IMR-90 (cell line): ENCODE data around the gene EHMT1. TPM values are rescaled to one million over a fixed set of nuclear protein-coding genes. Genes with fewer than 3 reads are reported as not detected.

ENCODE experiments used
- ATAC-seq: fragments of 200-7000 bp; cut with Tn5 transposase; 2 replicates; pipeline ENCODE4 v1.9.1; 2020; ENCODE audit warnings: low read depth, mild to moderate bottlenecking, moderate library complexity
- BruUV-seq: library from RNA; stranded (reverse); fragments of 400-500 nt; replicated peaks from 2 replicates; lab custom pipeline; 2021; lab: Mats Ljungman, UMichigan
- CTCF ChIA-PET: fragments of 300-600 bp; formaldehyde crosslinking; extraction: SDS; loops from one replicate; lab custom pipeline; 2021; ENCODE audit warnings: antibody characterized with exemption; lab: Yijun Ruan, JAX
- POLR2A ChIA-PET: fragments of 300-600 bp; sonication (Branson Sonifier 250); formaldehyde crosslinking; loops from one replicate; lab custom pipeline; 2022; ENCODE audit warnings: antibody characterized with exemption; ENCODE audit not compliant: unreplicated experiment; lab: Charles Lee
- DNase-seq: peaks from one replicate; pipeline ENCODE4 v3.0.0; 2013
- H2AFZ ChIP-seq: replicated peaks from 2 replicates; pipeline ENCODE3; 2013; ENCODE audit warnings: low read length, mild to moderate bottlenecking; ENCODE audit not compliant: poor library complexity
- H2AK5ac ChIP-seq: 2 replicates; pipeline ENCODE4 v1.6.1; 2013; ENCODE audit warnings: low read depth, low read length, inconsistent platforms
- H2AK9ac ChIP-seq: replicated peaks from 2 replicates; pipeline ENCODE3; 2013; ENCODE audit warnings: mild to moderate bottlenecking, low read depth, low read length, moderate library complexity; ENCODE audit not compliant: poor library complexity
- H2BK120ac ChIP-seq: 2 replicates; pipeline ENCODE4 v1.6.1; 2013; ENCODE audit warnings: low read depth, low read length, inconsistent platforms
- H2BK15ac ChIP-seq: 3 replicates; pipeline ENCODE4 v1.6.1; 2013; ENCODE audit warnings: low read depth, low read length, inconsistent platforms
- H2BK20ac ChIP-seq: 2 replicates; pipeline ENCODE4 v1.6.1; 2013; ENCODE audit warnings: low read depth, mild to moderate bottlenecking, inconsistent platforms, low read length, moderate library complexity
- H2BK5ac ChIP-seq: 2 replicates; pipeline ENCODE4 v1.6.1; 2013; ENCODE audit warnings: mild to moderate bottlenecking, low read depth, low read length, inconsistent platforms; ENCODE audit not compliant: poor library complexity, severe bottlenecking
- H3K14ac ChIP-seq: replicated peaks from 2 replicates; pipeline ENCODE4 v1.6.1; 2013; ENCODE audit warnings: low read depth, low read length, inconsistent platforms
- H3K18ac ChIP-seq: 2 replicates; pipeline ENCODE4 v1.6.1; 2013; ENCODE audit warnings: low read depth, low read length, control low read depth
- H3K23ac ChIP-seq: 2 replicates; pipeline ENCODE4 v1.6.1; 2013; ENCODE audit warnings: low read depth, low read length, inconsistent platforms
- H3K27ac ChIP-seq: 2 replicates; pipeline ENCODE4 v1.5.1; 2013; ENCODE audit warnings: mild to moderate bottlenecking, control low read depth, low read length; ENCODE audit not compliant: insufficient read depth
- H3K27me3 ChIP-seq: 2 replicates; pipeline ENCODE4 v1.6.1; 2013; ENCODE audit warnings: low read length; ENCODE audit not compliant: control insufficient read depth, insufficient read depth
- H3K36me3 ChIP-seq: 2 replicates; pipeline ENCODE4 v1.6.1; 2013; ENCODE audit warnings: low read length, mixed read lengths; ENCODE audit not compliant: control insufficient read depth, insufficient read depth
- H3K4ac ChIP-seq: 2 replicates; pipeline ENCODE4 v1.6.1; 2013; ENCODE audit warnings: low read depth, low read length, inconsistent platforms
- H3K4me1 ChIP-seq: 2 replicates; pipeline ENCODE4 v1.6.1; 2013; ENCODE audit warnings: low read length, mixed read lengths; ENCODE audit not compliant: control insufficient read depth, insufficient read depth
- H3K4me2 ChIP-seq: 2 replicates; pipeline ENCODE4 v1.6.1; 2013; ENCODE audit warnings: low read depth, mild to moderate bottlenecking, control low read depth, low read length, moderate library complexity
- H3K4me3 ChIP-seq: 2 replicates; pipeline ENCODE4 v1.5.1; 2013; ENCODE audit warnings: low read depth, mild to moderate bottlenecking, control low read depth, low read length, moderate library complexity; ENCODE audit not compliant: insufficient read depth
- H3K56ac ChIP-seq: 2 replicates; pipeline ENCODE4 v1.6.1; 2013; ENCODE audit warnings: low read length, inconsistent platforms; ENCODE audit not compliant: insufficient read depth; ENCODE audit errors: extremely low read depth
- H3K79me1 ChIP-seq, 2 experiments: 2 replicates each; pipeline ENCODE4 v1.6.1; 2013; ENCODE audit warnings: low read length in 2 of 2, inconsistent platforms in 1 of 2, low read depth in 1 of 2
- H3K9ac ChIP-seq: 2 replicates; pipeline ENCODE4 v1.6.1; 2013; ENCODE audit warnings: low read depth, low read length, control low read depth
- H3K9me1 ChIP-seq: 2 replicates; pipeline ENCODE4 v1.6.1; 2013; ENCODE audit warnings: low read length, inconsistent platforms; ENCODE audit not compliant: insufficient read depth
- H3K9me3 ChIP-seq: 2 replicates; pipeline ENCODE4 v1.6.1; 2013; ENCODE audit warnings: low read length; ENCODE audit not compliant: control insufficient read depth, insufficient read depth
- H4K20me1 ChIP-seq: 2 replicates; pipeline ENCODE4 v1.6.1; 2013; ENCODE audit warnings: low read length, inconsistent platforms; ENCODE audit not compliant: insufficient read depth
- H4K5ac ChIP-seq: 2 replicates; pipeline ENCODE4 v1.6.1; 2013; ENCODE audit warnings: mild to moderate bottlenecking, low read depth, low read length, control low read depth
- H4K8ac ChIP-seq, 2 experiments: 2 replicates each; pipeline ENCODE4 v1.6.1; 2013; ENCODE audit warnings: low read depth in 2 of 2, low read length in 2 of 2, control low read depth in 1 of 2, inconsistent platforms in 1 of 2
- H4K91ac ChIP-seq: 2 replicates; pipeline ENCODE4 v1.6.1; 2013; ENCODE audit warnings: low read depth, low read length, inconsistent platforms; ENCODE audit not compliant: insufficient read depth
- CHD1 ChIP-seq: IDR thresholded peaks from 2 replicates; pipeline ENCODE4 v1.6.1; 2012; ENCODE audit warnings: low read depth, low read length, improper control_type of control experiment
- CTCF ChIP-seq: conservative IDR thresholded peaks from 2 replicates; pipeline ENCODE4 v1.5.1; 2012; ENCODE audit warnings: mild to moderate bottlenecking, low read depth, low read length, improper control_type of control experiment
- MAZ ChIP-seq: IDR thresholded peaks from 2 replicates; pipeline ENCODE4 v1.6.1; 2012; ENCODE audit warnings: low read depth, mild to moderate bottlenecking, low read length, improper control_type of control experiment, moderate library complexity, borderline replicate concordance
- RAD21 ChIP-seq: IDR thresholded peaks from 2 replicates; pipeline ENCODE4 v1.6.1; 2012; ENCODE audit warnings: low read length, improper control_type of control experiment
- RFX5 ChIP-seq: IDR thresholded peaks from 2 replicates; pipeline ENCODE4 v1.8.0; 2012; ENCODE audit warnings: low read depth, mild to moderate bottlenecking, low read length, moderate library complexity
- SMC3 ChIP-seq: fragments of 150-350 bp; IDR thresholded peaks from 2 replicates; pipeline ENCODE4 v1.6.1; 2016; ENCODE audit warnings: low read depth, mild to moderate bottlenecking, antibody characterized with exemption, low read length, moderate library complexity
- WGBS, 2 experiments: methylation state at CpG; one replicate each; pipeline versions ENCODE4 v1.1.5 to v1.1.7; 2013; ENCODE audit warnings: missing lambda C conversion rate in 2 of 2; ENCODE audit not compliant: insufficient read length in 1 of 2; ENCODE audit errors: extremely low coverage in 2 of 2; 5-methylcytosine and 5-hydroxymethylcytosine counted together
- dilution Hi-C: fragments of 300-500 bp; cut with HindIII; formaldehyde crosslinking; loops from one replicate; pipeline ENCODE4 v1.14.3; 2018; ENCODE audit warnings: low sequenced_read_pairs; ENCODE audit not compliant: unreplicated experiment
- in situ Hi-C: fragments of 300-500 bp; cut with MboI; formaldehyde crosslinking; loops from 3 replicates; pipeline ENCODE4 v1.14.3; 2019; ENCODE audit warnings: low sequenced_read_pairs, inconsistent platforms, mixed read lengths
- intact Hi-C: fragments of 100-400 bp; cut with micrococcal nuclease; formaldehyde crosslinking; loops from 2 replicates; pipeline ENCODE4 v1.10.0; 2022
- polyA plus RNA-seq, 3 experiments: library from polyadenylated mRNA; depleted of rRNA; stranded (reverse); fragments of >200 nt; gene quantifications; 2 replicates each; pipeline ENCODE4 v1.2.3, GENCODE V29; 2012; ENCODE audit warnings: low replicate concordance in 1 of 3
- total RNA-seq: library from RNA; depleted of rRNA; stranded (reverse); fragments of >200 nt; gene quantifications from 2 replicates; pipeline ENCODE4 v1.2.3, GENCODE V29; 2012

EHMT1 gene
- total and polyA plus RNA-seq, 2 of the 4 experiments (the other 2 are of a cell fraction) = 32.8 to 35.1 TPM

- no peak for TF ChIP-seq CTCF
Measured at GRCh38 chr9:137581361-137582285, 37.2 kb upstream of the EHMT1 start (continued).

GRCh38 chr9:137582286-137582860 is 36.4 kb upstream of the EHMT1 start:
- Histone ChIP-seq H3K27me3 (no peaks in the 10 kb centered on the region), H3K9me3 (no peaks in the 10 kb centered on the region), H3K9ac (no peak overlapping the region), H3K18ac (no peak overlapping the region), H3K36me3 (peaks cover 35% of the 10 kb centered on the region), H3K4ac (no peak overlapping the region), H4K5ac (no peak overlapping the region), H3K27ac (no peak overlapping the region), H4K20me1 (peaks cover 7% of the 10 kb centered on the region), H3K9me1 (peaks cover 5% of the 10 kb centered on the region; the same call in 1 of the 2 replicates), H3K23ac (no peak overlapping the region), H3K4me2 (no peak overlapping the region), H3K56ac (no peak overlapping the region), H2BK20ac (no peak overlapping the region), H2AK9ac (no peak overlapping the region), H2BK5ac (no peak overlapping the region), H3K14ac (no peak overlapping the region), H4K8ac (no peak overlapping the region), H3K4me1 (peaks cover 3% of the 10 kb centered on the region), H4K91ac (no peak overlapping the region), H3K4me3 (no peak overlapping the region), H2AK5ac (no peak overlapping the region), H2AFZ (no peak overlapping the region), H2BK15ac (no peak overlapping the region), H2BK120ac (no peak overlapping the region), H3K79me1 (peaks cover 6 to 33% of the 10 kb centered on the region in 2 experiments; a peak in 2 of 4 replicates)
- no TSS peak for BruUV-seq
- in situ Hi-C loops = no loop called here
- intact Hi-C loops = no loop called here
- no peak for DNase-seq
- 82% methylated on average over 12 of the region's 20 CpGs; no CpG with 5 or more reads in 1 of the 2 experiments for WGBS, 2 experiments
- no peak for TF ChIP-seq MAZ
- TF ChIP-seq RFX5 = no peak
- peak; percentile 31; the same call in 1 of the 2 replicates for TF ChIP-seq CTCF
- peak; percentile 44; the same call in 1 of the 2 replicates for TF ChIP-seq RAD21
- TF ChIP-seq SMC3 = no peak
- TF ChIP-seq CHD1 = no peak
- ChIA-PET CTCF (no interaction called here), POLR2A (no interaction called here)
- no peak for ATAC-seq
- dilution Hi-C loops = no loop called here
